Tibial nerve (tissue), 4 donors: Measurements from ENCODE around the gene TMSB15A.

Source experiments
- CTCF ChIP-seq, 5 experiments: fragments of 200-600 bp in 3 of 5; fragments of 450-650 bp in 2 of 5; sonication (generic) in 3 of 5; IDR thresholded peaks; one replicate each; pipeline ENCODE4 v1.5.1; 2016 to 2019; ENCODE audit warnings: antibody characterized with exemption in 5 of 5, mild to moderate bottlenecking in 3 of 5, moderate library complexity in 2 of 5
- EP300 ChIP-seq, 2 donors: sonication (generic); formaldehyde crosslinking; IDR thresholded peaks; one replicate each; pipeline ENCODE4 v1.6.1; 2017; ENCODE audit warnings: antibody characterized with exemption in 2 of 2, mild to moderate bottlenecking in 1 of 2
- POLR2A ChIP-seq, 2 donors: fragments of 450-650 bp; IDR thresholded peaks; one replicate each; pipeline ENCODE4 v1.6.1; 2017; ENCODE audit warnings: antibody characterized with exemption in 2 of 2, mild to moderate bottlenecking in 2 of 2, moderate library complexity in 2 of 2

- TF ChIP-seq CTCF (IDR thresholded peaks at IDR 0.05) (no peak), POLR2A (IDR thresholded peaks at IDR 0.05) (no peak), EP300 (IDR thresholded peaks at IDR 0.05) (no peak)
Observed at GRCh38 chrX:102515975-102516941, at the start of gene TMSB15A.
